8988T (cell line): ENCODE measurements around the gene CCDC194.
A peak's percentile ranks its signal among the peaks of the same experiment; 100 is the strongest.

Source experiments
- DNase-seq: peaks from one replicate; pipeline ENCODE4 v3.0.0; 2011

Gene CCDC194, protein sequence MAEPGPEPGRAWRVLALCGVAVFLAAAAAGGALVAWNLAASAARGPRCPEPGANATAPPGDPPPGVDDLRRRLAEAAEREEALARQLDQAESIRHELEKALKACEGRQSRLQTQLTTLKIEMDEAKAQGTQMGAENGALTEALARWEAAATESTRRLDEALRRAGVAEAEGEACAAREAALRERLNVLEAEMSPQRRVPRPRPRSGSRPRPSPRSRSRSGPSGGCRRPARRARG

DNA sequence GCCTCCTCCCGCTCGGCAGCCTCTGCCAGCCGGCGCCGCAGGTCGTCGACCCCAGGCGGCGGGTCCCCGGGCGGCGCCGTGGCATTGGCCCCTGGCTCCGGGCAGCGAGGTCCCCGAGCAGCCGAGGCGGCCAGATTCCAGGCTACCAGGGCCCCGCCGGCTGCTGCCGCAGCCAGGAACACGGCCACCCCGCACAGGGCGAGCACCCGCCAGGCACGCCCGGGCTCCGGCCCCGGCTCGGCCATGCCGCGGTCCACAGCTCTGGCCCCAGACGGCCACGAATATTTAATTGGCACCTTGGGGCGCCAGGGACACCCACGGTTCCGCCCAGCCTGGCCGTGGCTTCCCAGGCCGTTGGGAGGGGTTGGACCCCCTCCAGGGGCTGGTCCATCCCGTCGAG, at the start of gene CCDC194:
TSS of gene CCDC194 (minus strand) at position 283 of the 400 bp plus-strand sequence. CDS start at position 245, 38 bp downstream.
- DNase-seq: no peak

DNA sequence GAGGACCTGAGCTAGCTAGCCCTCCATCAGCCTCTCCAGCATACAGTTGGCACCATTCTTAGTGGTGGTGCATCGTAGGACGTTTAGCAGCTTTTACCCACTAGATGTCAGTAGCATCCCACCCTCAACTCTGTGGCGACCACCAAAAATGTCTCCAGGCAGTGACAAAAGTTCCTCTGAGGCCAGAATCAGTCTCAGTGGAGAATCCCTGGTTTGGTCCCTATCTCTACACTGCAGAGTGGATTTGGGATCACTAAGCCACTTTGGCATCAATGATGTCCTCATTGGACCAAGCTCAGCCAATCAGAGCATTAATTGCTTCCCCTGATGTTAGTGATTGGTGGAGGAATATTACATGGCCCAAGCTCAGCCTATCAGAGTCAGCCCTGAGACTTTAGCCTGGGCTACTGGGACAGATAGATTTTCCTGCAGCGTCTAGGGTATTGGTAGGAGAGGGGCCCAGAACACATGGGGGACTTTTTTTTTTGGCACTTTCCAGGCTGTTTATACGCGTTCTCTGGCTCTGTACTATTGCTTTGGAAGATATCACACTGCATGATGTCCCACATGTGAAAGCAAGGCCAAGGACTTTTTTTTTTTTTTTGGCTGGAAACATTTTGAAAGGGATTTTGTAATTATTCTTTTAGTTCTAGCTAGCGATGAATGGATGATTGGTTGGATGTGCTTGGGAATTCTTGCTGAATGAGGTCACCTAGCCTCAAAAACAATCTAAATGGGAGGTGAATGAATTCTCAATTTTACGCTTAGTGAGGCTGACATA, 47.4 kb upstream of the CCDC194 start:
- no peak for DNase-seq

DNA sequence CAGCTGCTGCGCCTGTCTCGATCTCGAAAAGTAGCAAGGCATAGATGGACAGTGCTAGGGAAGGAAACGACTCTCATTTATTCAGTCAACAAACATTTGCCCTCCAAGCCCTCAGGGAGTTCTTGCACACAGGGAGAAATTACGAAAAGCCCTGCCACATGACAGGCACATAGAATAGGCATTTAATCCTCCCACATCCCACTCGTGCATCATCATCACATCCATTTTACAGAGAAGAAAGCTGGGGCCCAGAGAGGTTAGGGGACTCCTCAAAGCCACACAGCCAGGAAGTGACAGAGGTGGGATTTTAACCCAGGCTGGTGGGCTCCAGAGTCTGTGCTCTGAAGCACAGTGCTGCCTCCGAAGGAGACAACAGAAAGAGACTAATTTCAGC, 42.9 kb upstream of the CCDC194 start:
- DNase-seq: no peak

DNA sequence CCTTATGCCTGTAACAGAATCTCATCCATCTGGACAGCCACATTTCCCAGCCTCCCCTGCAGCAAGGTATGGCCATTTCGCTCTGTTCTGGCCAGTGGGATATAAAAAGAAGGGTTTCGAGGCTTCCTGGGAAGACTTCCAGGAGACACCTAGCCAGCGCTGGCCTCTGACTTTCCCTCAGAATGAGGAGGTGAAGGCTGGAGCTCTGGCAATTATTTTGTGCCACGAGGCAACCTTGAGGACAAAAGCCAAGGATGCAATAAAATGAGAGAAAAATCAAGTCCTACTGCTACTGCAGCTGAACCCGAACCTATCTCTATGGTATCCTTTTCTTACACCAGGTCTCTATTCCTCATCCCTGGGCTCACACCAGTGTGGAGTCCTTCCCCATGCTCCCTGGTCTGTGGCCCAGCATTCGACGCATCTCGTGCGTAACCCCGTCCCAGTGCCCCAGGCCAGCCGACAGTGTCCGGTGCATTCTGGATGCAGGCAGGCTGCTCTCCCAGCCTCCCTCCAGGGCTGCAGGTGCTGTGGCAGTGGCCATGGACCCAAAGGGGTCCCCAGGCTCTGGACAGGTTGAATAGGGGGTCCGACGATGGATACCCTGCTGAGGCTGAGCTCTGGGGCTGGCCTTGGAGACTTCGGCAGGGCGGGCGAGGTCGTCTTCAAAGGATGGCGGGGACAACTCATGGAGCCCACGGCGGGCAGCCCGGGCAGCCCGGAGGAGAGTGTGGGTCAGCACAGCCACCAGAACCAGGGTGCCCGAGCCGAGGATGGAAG, 42.3 kb upstream of the CCDC194 start:
- no peak for DNase-seq

DNA sequence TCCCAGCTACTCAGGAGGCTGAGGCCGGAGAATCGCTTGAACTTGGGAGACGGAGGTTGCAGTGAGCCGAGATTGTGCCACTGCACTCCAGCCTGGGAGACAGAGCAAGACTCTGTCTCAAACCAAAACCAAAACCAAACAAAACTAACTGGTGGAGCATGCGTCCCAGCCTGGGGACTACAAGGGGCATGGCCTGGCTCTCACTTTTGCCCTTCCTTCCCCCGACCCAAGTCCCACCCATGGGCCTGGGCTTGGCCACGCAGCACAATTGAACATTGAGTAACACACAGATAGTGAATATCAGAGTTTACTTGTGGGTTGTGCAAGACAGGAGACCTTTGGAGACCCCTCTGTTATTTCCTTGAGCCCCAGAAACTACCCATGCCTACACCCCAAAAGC, 41.2 kb upstream of the CCDC194 start:
- no peak for DNase-seq

DNA sequence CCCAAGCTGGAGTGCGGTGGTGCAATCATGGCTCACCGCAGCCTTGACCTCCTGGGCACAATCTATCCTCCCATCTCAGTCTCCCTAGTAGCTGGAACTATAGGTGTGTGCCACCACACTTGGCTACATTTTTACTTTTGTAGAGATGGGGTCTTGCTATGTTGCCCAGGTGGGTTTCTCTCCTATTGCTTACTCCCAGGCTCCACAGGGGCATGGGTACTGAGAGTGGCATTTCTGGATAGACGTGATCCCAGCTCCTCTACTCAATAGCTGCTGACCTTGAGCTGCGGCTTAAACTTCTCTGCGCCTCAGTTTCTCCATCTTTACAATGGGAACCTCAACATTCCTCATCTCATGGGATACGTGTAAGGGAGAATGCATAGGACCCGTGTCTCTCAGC, 37.4 kb upstream of the CCDC194 start:
- DNase-seq: no peak

DNA sequence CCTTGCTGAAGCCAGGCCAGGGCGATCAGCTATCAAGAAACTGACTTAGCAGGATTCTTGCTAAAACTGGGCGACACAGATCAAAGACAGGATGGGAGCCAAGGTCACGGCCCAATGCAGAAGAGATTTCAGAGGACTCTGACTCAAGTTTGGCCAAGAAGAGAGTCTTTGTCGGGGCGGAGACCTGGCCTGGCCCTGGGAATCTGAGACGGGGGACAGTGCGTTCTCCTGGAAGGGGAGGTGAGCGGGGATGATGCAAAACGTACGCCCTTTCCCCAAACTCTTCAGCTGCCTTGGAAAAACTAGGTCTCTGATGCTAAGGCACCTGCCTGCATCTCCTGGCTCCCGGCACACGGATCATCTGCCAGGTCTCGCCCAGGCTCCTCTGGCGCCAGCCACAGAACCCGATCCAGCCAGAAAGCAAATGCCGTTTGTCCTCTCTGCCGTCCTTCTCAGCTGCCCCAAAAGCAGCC, 35.7 kb upstream of the CCDC194 start:
- no peak for DNase-seq

DNA sequence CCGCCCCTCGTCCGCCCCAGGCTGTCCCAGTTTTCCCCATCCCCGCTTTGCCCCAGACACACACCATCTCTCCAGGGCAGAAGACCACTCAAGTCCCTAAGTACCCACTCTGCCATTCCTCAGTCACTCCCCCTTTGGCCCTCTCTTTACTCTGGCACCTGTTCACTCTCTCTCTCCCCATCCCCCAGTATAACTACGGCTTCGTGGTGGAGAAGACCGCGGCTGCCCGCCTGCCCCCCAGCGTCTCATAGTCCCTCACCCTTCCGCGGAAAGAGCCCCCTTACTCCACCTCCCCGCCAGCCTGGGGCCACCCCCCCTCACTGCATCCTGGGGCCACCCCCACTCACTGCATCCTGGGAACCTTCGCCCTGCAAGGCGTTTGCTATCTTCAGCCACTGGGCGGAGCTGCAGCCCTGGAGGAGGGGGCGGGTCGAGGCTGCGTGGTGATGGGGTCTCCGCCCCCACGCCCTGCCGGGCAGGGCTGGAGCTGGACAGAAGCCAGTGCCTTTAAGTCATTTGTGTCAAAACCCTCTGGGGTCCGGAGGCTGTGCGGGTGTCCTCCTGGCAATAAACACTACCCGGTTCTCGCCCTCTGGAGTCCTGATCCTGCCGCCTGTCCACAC, 30.9 kb upstream of the CCDC194 start:
- DNase-seq: peak; percentile 78

DNA sequence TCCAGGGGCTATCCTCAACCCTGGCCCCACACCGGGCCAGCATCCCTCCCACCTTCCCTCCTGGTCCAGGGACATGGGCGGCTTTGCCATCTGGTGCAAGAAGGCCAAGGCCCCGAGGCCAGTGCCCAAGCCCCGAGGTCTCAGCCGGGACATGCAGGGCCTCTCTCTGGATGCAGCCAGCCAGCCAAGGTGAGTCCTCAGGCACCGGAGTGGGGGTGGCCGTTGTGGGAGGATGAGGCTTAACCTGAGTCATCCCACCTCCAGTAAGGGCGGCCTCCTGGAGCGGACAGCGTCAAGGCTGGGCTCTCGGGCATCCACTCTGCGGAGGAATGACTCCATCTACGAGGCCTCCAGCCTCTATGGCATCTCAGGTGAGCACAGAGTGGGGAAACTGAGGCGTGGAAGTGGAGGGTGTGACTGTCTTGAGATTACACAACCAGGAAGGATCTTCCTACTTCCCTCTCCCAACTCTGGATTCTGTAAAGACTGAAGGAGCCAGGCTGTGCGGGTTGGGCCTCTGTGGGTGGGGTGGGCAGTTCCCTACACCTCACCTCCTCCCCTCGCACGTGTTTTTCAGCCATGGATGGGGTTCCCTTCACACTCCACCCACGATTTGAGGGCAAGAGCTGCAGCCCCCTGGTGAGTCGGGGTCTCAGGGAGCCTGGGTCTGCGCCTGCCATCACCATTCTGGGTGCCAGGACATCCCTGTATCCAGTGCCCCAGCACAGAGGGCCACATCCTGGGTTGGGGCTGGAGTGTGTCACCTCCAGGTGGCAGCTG, 29.6 kb upstream of the CCDC194 start:
- DNase-seq: no peak

DNA sequence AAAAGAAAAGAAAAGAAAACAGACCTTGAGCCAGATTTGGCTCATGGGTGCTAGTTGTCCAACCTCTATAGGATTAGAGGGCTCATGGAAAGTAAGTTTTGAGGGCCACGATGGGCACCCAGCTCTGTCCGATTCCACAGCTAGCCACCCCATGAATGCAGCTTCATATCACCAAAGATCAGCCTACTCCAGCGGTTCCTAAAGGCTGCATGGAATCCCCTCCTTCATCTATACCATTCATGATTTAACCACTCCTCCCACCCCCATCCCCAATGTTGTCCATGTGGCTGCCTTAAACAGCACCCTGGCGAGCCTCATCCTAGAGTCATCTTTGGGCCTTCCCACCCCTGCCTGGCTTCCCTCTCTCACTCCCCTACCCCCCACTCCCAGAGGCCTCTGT, 27.9 kb upstream of the CCDC194 start:
- no peak for DNase-seq

DNA sequence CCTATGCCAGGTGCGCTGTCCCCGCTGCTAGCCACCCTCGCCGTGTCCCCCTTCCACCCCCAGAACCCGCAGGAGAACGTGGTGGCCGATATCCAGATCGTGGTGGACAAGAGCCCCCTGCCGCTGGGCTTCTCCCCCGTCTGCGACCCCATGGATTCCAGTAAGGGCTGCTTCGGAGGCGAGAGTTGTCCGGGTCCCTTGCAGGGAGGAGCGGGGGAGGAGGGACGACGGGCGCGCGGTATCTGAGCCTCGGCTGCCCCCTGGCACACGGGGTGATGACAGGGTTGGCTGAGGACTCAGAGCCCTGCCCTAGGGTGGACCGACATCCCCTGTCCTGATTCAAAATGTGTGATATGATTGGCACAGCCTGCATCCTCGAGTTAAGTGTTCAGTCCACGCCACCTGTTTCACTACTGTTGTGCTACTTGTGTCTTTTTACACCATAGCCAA, 26.5 kb upstream of the CCDC194 start:
- DNase-seq: peak; percentile 70

DNA sequence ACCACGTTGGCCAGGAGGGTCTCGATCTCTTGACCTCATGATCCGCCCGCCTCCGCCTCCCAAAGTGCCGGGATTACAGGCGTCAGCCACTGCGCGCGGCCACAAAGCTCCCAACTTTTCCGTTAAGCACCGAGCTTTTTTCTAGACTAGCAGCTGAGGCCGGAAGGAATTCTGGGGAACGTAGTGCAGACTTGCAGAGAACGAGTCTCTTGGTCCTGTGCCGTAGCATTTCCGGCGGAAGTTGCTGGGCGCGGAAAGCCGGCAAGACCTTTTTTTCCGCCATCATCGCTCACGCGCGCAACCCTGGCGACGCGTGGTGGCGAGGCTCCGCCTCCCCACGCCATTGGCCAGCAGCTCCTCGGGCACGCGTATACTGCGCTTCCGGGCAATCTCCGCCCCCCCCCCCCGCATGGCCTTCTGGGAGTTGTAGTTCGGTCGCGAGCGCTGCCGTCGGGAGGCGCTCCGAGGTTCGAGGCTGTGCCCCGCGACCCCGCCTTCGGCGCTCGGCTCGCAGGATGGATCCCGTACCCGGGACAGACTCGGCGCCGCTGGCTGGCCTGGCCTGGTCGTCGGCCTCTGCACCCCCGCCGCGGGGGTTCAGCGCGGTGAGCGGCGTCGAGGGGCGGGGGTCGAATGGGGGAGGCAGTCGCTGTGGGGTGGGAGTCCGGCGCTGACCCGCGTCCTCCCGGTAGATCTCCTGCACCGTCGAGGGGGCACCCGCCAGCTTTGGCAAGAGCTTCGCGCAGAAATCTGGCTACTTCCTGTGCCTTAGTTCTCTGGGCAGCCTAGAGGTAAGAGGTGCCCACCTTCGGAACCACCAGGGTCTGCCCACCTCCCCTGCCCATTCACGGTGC, 25.9 kb upstream of the CCDC194 start, which contains the start of gene MVB12A:
TSS of gene MVB12A (plus strand) at position 427 of the 854 bp plus-strand sequence. CDS start at position 516, 89 bp downstream.
- peak; percentile 89 for DNase-seq

DNA sequence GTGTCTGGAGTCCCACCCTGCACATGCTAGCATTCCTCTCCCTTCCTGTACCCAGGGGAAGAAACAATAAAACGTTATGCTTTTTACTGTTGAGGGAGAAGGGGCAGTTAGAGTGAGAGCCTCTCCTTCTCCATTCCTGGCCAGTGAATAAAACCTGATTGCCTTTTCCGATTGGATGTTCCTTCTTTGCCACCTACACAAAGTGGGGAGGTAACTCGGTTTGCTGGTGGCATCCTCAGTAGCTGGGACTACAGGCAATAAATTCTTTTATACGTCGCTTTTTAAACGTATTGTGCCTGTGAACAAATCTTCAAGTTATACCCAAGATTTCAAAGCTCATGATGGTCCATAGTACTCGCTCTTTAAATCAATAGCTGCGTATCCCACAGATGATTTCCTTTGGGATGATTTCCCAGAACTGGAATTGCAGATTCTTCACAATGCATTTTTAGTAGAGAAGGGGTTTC, 25.2 kb upstream of the CCDC194 start:
- DNase-seq: no peak

DNA sequence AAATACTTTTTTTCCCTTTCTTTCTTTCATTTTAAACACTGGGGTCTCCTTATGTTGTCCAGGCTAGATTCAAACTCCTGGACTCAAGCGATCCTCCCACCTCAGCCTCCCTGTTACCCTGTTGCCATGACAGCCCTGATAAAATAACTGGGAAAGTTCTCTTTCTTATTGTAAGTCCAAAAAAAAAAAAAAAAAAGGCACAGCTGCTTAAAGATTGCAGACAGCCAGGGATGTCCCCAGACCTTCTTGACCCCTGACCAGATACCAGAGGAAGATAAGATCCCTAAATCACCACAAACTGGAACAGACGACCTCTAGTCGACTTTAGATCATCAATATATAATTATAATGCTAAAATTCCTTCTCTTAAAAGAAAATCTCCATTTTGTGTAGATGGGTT, 24.7 kb upstream of the CCDC194 start:
- DNase-seq: no peak

DNA sequence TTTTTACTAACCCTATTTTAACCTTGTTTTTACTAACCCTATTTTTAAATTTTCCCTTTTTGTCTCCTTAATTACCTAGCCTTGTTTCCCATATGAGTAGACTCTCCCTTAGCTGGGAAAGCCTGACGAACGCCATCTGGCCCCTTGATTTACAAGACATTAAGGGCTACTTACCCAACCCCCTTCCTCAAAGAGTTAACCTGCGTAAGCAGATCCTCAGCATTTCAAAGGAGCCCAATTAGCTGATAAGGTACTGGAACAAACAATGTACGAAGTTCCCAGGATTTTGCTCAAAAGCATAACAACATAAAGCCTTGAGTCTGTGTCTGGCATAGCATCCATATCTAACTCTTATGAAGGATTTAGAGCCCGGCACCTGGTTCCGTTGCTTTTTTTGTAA, 21.1 kb upstream of the CCDC194 start:
- DNase-seq: no peak

DNA sequence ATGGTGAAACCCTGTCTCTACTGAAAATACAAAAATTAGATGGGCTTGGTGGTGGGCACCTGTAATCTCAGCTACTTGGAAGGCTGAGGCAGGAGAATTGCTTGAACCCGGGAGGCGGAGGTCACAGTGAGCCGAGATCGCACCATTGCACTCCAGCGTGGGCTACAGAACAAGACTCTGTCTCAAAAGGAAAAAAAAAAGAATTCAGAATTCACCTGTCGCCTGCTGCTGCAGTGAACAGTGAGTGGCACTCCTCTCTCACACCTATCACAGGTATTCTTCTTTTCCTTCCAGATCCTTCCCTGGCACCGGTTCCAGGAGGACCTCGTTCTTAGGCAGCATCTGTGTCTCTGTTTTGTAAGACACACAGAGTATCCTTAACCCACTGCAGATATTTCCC, 20.1 kb upstream of the CCDC194 start:
- no peak for DNase-seq

DNA sequence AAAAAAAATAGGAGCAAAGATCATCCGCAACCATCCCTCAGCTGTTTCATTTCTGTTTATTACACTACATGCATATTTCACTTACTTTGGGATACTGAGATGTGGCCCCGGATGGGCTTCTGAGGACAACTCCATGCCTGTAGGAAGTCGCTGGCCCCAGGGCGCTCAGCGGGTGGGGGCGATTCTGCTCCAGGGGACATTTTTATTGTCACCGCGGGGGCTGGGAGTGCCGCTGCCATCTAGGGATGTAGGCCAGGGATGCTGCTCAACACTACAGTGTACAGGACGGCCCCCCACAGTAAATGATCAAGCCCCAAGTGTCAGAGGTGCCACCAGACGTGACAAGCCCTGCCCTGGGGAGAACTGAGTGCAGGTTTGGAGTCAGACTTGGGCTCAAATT, 17.8 kb upstream of the CCDC194 start:
- no peak for DNase-seq

DNA sequence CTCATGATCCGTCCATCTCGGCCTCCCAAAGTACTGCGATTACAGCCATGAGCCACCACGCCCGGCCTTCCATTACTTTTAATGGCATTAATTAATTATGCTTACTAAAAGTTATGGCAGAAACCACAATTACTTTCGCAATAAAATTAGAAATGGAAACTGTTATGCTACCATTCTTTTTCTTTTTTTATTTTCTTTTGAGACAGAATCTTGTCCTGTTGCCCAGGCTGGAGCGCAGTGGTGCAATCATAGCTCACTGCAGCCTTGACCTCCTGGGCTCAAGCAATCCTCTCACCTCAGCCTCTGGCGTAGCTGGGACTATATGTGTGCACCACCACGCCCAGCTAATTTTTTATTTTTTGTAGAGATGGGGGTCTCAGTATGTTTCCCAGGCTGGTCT, 16.0 kb upstream of the CCDC194 start:
- no peak for DNase-seq

DNA sequence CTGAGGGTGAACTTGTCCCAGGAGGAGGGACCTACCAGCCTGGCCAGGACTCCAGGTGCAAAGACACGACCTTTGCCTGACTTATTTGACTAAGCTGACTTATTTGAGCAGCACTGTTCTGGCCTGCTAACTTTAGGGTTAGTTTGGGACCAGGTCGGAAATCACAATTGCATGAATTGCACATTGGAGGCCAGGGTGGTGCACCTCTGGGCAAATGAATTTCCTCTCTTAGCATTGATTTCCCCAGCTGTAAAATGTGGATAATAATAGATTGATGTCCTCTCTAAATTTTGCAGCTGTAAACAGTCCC, 12.8 kb upstream of the CCDC194 start:
- no peak for DNase-seq

DNA sequence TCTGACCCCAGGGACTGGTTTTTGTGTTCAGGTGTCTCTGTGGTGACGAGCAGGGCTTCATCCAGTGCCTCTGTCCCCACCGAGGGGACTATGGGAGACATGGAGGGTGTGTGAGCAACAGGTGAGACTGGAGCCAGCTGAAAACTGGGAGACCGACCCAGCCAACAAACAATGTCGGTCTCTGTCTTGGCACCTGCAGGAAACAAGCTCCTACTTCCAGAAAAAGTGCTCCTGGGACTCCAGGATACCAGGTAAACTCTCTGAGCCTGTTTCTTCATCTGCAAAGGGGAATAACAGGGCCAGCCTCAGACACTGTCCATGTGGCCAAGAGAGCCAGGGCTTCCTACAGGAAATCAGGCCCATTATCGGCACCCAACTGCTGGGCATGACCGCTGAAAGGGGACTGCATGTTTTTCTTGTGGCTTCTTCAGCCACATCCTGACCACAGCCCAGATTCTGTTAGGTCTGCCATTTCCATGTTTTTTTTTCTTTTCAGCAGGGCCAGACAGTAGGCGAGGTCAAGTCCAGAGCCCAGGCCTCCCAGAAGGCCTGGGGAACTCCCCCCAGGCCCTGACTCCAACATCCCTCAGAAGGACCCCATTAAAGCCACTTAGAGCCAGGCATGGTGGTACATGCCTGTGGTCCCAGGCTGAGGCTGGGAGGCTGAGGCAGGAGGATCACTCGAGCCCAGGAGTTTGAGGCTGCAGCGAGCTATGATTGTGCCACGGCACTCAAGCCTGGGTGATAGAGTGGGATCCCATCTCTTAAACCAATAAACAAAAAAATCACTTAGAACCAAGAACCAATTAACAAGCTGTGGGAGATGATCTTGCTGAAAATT, 12.3 kb upstream of the CCDC194 start:
- no peak for DNase-seq
